Peyer's patch (tissue), 4 donors: Measurements from ENCODE around the gene PRICKLE2.

Experiments used
- POLR2A ChIP-seq, 2 donors: fragments of 450-650 bp; IDR thresholded peaks; one replicate each; pipeline ENCODE4 v1.5.1; 2017; ENCODE audit warnings: antibody characterized with exemption in 2 of 2, mild to moderate bottlenecking in 2 of 2, moderate library complexity in 2 of 2
- TF ChIP-seq, protein P1 (sequence below), 6 experiments: fragments of 450-650 bp in 4 of 6; fragments of 200-600 bp in 2 of 6; sonication (generic) in 1 of 6; IDR thresholded peaks; one replicate each; pipeline ENCODE4 v1.5.1; 2017 to 2019; ENCODE audit warnings: antibody characterized with exemption in 6 of 6, mild to moderate bottlenecking in 3 of 6, moderate library complexity in 1 of 6

DNA sequence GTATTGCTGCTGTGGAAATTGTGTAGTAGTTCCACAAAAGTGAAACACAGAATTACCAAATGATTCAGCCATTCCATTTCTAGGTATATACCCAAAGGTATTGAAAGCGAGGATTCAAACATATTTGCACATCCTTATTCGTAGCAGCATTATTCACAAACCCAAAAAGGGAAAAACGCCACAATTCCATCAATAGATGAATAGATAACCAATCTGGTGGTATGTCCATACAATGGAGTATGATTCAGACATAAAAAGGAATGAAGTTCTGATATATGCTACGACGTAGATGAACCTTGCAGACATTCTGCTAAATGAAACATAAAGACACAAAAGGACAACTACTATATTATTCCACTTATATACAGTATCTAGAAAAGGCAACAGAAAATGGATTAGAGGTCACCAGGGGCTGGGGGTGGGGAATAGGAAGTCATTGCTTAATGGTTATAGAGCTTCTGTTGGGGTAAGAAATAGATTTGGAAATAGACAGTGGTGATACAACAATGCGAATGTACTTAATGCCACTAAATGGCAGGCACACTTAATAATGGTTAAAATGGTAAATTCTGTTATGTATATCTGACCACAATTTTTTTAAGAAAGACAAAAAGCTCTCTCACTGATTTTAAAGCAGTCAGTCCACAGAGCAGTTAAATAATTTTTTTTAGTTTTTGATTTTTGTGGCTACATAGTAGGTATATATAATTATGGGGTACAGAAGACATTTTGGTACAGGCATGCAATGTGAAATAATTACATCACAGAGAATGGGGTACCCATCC is 150.2 kb downstream of the PRICKLE2 start:
- TF ChIP-seq POLR2A (IDR thresholded peaks at IDR 0.05), result no peak
- TF ChIP-seq, protein P1, sequence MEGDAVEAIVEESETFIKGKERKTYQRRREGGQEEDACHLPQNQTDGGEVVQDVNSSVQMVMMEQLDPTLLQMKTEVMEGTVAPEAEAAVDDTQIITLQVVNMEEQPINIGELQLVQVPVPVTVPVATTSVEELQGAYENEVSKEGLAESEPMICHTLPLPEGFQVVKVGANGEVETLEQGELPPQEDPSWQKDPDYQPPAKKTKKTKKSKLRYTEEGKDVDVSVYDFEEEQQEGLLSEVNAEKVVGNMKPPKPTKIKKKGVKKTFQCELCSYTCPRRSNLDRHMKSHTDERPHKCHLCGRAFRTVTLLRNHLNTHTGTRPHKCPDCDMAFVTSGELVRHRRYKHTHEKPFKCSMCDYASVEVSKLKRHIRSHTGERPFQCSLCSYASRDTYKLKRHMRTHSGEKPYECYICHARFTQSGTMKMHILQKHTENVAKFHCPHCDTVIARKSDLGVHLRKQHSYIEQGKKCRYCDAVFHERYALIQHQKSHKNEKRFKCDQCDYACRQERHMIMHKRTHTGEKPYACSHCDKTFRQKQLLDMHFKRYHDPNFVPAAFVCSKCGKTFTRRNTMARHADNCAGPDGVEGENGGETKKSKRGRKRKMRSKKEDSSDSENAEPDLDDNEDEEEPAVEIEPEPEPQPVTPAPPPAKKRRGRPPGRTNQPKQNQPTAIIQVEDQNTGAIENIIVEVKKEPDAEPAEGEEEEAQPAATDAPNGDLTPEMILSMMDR (IDR thresholded peaks at IDR 0.05), result no peak
